8988T (cell line): ENCODE measurements around the gene MRPS31.
"Not testable (repeated sequence)": the region's sequence is repeated elsewhere in the genome, so short reads cannot be mapped to it uniquely, and the experiment has no call there.

Experiments
- DNase-seq: peaks from one replicate; pipeline ENCODE4 v3.0.0; 2011

The MRPS31 gene

DNA sequence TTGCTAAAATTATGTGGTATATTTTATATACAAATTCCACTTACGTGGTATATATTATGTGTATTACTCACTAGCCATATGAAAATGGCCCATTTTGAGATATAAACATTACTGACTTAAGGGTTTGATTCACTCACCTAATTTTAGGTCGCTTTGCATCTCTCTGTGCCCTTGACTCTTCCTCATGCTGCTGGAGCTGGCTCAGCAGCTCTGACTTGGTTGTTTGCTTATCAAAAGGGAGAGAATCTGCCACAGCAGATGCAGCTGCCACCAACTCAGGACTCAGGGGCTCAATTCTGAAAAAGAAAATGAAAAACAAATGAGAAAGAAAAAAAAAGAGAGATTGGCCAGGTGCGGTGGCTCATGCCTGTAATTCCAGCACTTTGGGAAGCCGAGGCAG lies 12.2 kb downstream of the MRPS31 start:
- DNase-seq: no peak

DNA sequence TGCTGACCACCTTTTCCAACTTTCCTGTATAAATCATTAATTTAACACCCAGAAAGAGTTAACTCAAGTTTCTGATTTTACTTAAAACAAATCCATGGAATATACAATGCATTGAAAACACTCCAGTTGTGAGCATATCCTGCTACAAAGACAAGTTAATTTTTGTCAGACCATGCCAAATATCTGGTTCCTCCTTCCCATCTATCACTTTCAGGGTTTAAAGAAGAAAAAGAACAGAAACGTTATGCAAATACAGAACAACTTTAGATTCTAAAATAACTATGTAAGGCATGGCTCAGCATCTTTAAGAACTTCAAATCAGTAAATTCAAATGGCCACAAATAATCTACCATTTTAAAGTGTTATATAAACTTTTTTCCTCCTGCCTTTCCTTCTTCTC lies 14.9 kb downstream of the MRPS31 start:
- no peak for DNase-seq

DNA sequence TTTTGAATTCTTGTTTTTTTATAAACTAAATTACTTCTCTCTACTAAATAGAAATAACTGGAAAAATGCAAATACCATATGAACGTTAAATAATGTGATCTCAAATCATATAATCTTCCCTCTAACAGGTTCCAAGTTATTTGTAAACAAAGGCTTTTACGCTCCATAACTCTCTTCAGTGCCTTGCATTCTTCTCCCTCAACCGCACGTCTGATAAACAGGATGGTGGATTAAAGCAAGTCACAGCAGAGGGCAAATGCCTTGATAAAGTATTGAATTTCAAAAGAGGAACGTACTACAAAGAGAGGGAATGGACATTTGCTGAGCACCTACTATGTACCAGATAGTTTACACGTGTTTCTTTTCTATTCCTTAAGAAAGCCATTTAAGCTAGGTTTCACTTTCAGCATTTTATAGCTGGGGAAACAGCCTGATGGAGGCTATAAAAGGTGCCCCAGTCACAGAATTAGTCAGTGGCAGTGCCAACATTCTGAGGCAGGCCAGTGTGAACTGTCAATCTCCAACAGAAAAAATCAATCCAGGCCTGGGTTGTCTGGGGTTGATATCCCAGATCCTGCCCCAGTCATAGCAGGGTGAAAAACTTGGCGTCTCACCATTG lies 15.8 kb downstream of the MRPS31 start:
- no peak for DNase-seq

DNA sequence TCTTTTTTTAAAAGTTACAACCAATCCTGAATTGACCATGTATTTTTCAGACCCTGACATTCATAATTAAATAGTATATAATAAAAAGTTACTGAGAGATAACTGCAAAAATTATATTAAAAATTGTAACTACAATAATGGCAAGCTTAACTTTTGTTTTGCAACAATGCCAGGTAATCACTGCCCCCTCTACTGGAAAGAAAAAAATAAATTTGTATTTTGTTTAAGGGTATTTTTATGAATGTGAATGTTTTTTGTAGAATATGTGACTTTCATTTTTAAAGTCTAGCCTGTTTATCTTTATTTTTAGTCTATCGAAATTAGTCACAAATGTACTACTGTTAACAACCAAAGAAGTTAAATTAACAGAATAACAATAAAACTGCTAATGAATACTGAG lies 21.7 kb downstream of the MRPS31 start:
- no peak for DNase-seq

DNA sequence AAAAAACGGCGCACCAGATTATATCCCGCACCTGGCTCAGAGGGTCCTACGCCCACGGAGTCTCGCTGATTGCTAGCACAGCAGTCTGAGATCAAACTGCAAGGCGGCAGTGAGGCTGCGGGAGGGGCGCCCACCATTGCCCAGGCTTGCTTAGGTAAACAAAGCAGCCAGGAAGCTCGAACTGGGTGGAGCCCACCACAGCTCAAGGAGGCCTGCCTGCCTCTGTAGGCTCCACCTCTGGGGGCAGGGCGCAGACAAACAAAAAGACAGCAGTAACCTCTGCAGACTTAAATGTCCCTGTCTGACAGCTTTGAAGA lies 35.8 kb downstream of the MRPS31 start:
- DNase-seq: not testable (repeated sequence)

DNA sequence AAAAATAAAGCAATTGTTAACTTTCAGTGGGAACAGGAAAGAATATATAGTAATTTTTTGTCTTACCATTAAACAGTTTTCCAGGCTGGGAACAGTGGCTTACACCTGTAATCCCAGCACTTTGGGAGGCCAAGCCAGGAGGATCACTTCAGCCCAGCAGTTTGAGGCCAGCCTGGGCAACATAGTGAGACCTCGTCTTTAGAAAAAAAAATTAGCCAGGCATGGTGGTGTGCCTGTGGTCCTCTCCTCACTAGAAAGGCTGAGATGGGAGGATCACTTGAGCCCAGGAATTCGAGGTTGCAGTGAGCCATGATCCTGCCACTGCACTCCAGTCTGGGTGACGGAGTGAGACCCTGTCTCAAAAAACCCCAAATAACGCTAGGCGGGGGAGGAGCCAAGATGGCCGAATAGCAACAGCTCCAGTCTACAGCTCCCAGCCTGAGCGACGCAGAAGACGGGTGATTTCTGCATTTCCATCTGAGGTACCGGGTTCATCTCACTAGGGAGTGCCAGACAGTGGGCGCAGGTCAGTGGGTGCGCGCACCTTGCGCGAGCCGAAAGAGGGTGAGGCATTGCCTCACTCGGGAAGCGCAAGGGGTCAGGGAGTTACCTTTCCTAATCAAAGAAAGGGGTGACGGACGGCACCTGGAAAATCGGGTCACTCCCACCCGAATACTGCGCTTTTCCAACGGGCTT lies 36.3 kb downstream of the MRPS31 start:
- DNase-seq: not testable (repeated sequence)

DNA sequence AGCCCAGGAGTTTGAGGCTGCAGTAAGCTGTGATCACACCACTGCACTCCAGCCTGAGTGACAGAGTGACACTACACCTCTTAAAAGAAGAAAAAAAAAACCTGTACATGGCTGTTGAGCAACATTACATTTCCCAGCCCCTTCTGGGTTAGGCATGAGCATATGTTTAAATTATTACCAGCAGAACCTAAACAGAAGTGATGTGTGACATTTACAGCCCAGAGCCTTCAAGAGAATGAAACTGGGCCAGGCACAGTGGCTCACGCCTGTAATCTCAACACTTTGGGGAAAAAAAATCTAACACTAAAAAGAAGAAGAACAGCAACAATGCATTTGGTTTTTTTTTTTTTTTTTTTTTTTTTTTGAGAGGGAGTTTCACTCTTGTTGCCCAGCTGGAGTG lies 38.3 kb downstream of the MRPS31 start:
- no peak for DNase-seq

DNA sequence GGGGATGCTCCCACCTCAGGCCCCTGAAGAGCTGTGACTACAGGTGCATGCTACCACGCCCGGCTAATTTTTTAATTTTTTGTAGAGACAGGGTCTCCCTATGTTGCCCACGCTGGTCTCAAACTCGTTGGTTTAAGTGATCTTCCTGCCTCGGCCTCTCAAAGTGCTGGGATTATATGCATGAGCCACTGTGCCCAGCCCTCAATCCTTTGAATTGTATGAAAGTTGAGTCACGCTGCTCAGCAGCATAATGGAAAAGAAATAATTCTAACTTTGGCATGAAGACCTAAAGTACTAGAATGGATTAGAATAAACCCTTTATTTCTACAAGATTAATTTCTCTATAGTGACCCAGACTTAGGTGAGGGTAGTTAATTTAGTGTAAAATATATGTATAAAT lies 42.4 kb downstream of the MRPS31 start:
- DNase-seq: no peak

DNA sequence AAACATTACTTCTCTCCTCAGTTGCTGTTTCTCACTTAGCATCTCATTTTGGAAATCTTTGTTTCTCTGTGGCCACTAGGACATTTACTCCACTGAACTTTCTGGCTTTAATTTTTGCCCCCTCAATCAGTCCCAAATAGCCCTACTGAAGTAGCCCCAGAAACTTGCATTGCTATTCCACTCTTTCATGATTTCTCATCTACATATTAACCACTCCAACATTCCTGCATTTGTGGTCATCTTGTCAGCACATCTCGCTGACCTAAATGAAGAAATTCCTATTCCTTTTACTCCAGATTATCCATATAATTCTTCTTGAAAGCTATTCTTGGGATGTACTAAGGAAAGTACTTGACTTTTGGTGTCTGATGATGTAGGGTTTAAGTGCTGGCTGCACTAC lies 56.6 kb downstream of the MRPS31 start:
- DNase-seq: not testable (repeated sequence)

DNA sequence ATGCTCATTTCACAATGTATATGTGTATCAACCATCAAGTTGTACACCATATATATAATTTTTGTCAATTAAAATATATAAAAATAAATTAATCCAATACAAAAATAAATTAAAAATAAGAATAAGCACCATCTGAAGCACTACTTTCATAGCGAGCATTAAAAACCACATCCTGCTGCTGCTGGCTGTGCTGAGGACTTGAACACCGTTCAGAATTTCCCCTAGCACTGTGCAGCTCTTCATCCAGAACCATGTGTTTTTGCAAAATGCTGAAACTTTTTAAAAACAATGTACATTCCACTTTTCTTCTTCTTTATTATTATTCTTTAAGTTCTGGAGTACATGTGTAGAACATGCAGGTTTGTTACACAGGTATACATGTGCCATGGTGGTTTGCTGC lies 64.6 kb downstream of the MRPS31 start:
- DNase-seq: no peak

DNA sequence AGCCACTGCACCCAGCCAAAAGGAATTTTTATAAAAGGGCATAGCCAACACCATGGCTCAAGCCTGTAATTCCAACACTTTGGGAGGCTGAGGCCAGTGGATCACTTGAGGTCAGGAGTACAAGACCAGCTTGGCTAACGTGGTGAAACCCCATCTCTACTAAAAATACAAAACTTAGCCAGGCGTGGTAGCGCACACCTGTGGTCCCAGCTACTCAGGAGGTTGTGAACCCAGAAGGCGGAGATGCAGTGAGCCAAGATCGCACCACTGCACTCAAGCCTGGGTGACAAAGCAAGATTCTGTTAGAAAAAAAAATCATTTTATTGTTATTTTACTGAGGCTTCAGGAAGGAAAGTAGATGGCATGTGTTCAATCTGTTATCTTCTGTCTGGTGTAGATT lies 73.3 kb downstream of the MRPS31 start:
- no peak for DNase-seq

DNA sequence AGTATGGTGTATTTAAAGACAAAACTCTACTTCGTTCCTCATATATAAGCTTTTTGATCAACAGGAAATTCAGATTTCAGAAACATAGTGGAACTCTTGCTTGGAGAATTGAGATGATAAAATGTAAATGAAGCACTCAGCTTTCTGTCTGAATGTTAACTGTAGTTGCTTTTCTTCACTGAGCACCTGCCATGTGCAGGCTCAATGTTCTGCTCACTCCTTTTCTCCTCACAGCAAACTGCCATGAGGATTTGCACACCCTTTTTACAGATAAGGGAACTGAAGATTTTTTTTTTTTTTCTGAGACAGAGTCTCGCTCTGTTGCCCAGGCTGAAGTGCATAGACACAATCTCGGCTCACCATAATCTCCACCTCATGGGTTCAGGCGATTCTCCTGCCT lies 76.6 kb downstream of the MRPS31 start:
- DNase-seq: no peak

DNA sequence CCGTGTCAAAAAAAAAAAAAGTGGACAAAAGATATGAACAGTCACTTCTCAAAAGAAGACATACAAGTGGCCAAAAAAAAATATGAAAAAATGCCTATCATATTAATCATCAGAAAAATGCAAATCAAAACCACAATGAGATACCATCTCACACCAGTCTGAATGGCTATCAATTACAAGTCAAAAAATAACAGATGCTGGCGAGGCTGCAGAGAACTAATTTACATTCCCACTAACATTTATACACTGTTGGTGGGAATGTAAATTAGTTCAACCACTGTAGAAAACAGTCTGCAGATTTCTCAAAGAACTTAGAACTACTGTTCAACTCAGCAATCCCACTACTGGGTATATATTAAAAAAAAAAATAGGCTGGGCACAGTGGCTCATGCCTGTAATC lies 78.0 kb downstream of the MRPS31 start:
- no peak for DNase-seq

DNA sequence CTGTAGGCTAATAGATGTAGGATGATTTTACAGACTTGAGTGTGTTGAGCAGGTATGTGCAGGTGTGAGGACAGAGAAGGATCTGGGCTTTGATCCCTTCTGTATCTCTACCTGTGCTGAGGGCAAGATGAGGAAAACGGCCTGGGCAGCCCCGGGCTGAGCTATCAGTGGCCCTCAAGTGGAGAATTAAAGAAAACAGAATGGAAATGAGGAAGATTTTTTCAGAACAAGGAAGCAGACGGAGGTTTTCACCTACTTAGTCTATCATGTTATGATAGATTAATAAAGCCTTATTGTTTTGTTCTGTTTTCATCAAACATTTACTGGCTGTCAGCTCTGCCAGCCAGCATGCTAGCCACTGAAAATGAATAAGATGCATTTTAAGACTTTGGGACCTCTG lies 82.2 kb downstream of the MRPS31 start:
- DNase-seq: no peak

DNA sequence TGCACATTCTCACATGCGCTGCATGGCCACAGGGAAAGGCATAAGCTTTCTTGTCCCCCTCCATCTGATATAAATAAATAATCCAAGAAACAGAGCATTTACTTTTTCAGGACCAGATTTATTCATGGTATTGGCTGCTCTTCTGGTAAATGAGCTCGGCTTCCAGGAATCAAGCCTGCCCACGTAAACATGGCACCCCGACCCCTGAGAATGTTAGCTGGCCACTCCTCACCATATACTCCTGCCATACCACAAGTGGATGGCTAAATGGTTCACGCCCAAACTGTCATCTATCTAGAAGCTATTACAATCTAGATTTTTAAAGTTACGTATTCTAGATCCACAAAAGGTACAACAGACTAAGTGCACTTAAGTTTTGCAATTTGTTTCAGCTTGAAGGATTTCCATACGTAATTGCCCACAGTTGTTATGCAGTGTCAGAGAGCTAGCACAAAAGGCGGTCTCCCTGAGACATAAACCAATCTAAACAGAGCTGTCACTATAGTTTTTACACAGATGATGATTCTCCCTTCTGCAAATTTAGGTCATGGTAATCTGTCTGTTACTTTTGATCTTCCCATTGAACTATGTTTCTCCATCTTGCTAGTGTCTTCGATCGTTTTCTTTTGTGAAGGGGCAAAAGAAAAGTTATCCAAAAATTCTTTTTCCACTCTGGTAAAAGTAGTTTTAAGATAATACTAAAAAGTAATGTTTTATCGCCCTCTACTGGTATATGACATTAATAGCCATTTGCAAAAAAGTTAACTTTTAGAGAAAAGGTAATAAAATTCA lies 88.3 kb downstream of the MRPS31 start:
- DNase-seq: no peak

DNA sequence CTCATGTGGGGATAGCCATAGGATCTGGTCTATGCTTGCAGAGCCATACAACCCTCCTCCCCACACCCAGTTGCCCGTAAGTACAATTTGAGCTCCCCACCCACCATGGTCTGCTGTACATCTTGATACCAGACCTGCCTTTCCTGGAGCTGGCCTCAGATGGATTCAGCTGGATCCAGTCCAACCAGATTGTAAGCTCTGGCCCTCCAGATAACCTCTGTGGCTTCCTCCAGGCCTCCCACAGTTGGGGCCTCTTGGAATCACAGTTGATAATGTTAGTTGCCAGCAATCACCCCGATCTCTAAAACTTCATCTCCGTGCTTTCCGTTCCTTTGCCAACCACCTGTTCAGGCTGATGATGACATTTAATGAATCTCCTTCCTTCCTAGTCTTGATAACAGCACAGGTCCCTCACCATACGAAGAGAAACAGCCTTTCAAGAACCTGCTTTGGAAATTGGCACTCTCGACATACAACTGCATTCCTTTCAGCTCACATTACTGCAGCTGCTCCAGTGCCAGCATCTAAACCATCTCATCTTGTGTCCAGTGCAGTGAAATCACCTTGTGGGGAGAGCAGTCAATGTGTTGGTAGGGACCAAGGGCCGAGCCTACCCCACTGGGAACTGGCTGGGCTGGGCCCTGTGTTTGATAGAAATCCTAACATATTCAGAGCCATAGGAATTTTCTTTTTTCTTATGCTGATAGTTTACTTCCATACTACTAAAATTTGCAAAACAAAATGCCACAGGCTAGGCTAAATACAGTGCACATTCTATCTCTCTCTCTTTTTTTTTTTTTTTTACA lies 89.4 kb downstream of the MRPS31 start:
- no peak for DNase-seq

DNA sequence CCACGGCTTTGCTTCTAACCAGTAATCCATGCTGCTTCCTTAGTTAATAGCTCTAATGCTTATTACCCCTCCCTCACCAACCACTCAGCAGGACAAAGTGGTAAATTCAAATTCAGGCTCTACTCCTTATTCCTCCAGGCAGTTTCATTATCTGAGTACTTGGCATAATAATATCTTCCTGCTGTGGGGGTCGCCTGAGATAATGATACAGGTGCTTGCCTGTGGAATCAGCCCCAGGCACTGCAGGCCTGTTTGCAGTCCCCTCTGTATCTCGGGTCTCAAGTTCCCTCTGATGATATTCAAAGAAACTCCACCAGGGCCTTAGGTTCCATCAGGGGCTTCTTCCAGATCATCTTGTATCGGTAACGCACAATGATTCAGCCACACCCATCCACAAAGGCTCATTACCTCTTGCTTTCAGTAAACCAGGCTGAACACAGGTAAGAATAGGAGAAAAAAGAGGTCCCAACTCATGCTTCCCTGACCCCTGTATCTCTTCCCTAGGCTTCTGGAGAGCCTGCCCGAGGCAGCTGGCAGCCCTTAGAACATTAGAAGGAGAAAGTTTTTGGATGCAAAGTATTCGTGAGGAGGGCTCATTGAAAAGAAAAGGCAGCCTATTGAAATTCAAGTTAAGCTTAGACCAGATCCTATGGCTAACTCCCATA lies 90.2 kb downstream of the MRPS31 start:
- no peak for DNase-seq

DNA sequence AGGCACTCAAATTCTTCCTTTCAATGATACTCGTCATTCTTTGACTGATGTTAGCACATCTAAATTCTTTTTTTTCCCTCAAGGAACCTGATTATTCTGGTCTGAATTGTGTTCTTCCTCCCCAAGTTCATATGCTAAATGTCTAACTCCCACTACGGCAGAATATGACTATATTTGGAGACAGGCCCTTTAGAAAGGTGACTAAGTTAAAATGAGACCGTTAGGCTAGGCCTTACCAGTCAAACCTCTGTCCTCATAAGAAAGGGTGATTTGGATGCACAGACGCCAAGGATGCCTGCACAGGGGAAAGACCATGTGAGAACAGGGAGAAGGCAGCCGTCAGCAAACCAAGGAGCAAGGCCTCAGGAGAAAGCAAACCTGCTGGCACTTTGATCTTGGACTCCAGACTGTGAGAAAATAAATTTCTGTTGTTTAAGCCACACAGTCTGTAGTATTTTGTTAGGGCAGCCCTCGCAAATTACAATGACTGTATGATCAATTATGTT lies 91.5 kb downstream of the MRPS31 start:
- no peak for DNase-seq
